GM08714 (cell line): ENCODE data around the gene GAL3ST2.

Source experiments
- H3K4me3 ChIP-seq: fragments of 200-500 bp; sonication (Bioruptor generic); 2 replicates; pipeline ENCODE4 v1.5.1; 2014; ENCODE audit warnings: mild to moderate bottlenecking, low read length, inconsistent platforms
- ZNF274 ChIP-seq: IDR thresholded peaks from 2 replicates; pipeline ENCODE4 v1.6.1; 2012; ENCODE audit warnings: mild to moderate bottlenecking, low read depth, low read length

The GAL3ST2 gene

GRCh38 chr2:241852116-241852980, 75.7 kb downstream of the GAL3ST2 start:
- no peak for TF ChIP-seq ZNF274

GRCh38 chr2:241852981-241853631, 76.5 kb downstream of the GAL3ST2 start:
- TF ChIP-seq ZNF274: no peak

More at GRCh38 chr2:241852116-241852980, 75.7 kb downstream of the GAL3ST2 start:
- no peak overlapping the region for H3K4me3 ChIP-seq

More at GRCh38 chr2:241852981-241853631, 76.5 kb downstream of the GAL3ST2 start:
- no peak overlapping the region for H3K4me3 ChIP-seq
